Activated naive CD8-positive, alpha-beta T cell (primary cell): ENCODE results near the gene ACTR8.

Experiments
- H3K27ac Mint-ChIP-seq: one replicate; pipeline ENCODE4 v1.8.0; 2021; ENCODE audit warnings: mixed read lengths
- H3K27me3 Mint-ChIP-seq: one replicate; pipeline ENCODE4 v1.8.0; 2021; ENCODE audit warnings: mixed read lengths
- H3K36me3 Mint-ChIP-seq: one replicate; pipeline ENCODE4 v1.8.0; 2021; ENCODE audit warnings: mixed read lengths
- H3K4me1 Mint-ChIP-seq: one replicate; pipeline ENCODE4 v1.8.0; 2021; ENCODE audit warnings: low read depth, mixed read lengths
- H3K4me3 Mint-ChIP-seq: one replicate; pipeline ENCODE4 v1.8.0; 2021; ENCODE audit warnings: mild to moderate bottlenecking, mixed read lengths
- H3K9me3 Mint-ChIP-seq: one replicate; pipeline ENCODE4 v1.8.0; 2021; ENCODE audit warnings: low read depth, mixed read lengths

Gene ACTR8

DNA sequence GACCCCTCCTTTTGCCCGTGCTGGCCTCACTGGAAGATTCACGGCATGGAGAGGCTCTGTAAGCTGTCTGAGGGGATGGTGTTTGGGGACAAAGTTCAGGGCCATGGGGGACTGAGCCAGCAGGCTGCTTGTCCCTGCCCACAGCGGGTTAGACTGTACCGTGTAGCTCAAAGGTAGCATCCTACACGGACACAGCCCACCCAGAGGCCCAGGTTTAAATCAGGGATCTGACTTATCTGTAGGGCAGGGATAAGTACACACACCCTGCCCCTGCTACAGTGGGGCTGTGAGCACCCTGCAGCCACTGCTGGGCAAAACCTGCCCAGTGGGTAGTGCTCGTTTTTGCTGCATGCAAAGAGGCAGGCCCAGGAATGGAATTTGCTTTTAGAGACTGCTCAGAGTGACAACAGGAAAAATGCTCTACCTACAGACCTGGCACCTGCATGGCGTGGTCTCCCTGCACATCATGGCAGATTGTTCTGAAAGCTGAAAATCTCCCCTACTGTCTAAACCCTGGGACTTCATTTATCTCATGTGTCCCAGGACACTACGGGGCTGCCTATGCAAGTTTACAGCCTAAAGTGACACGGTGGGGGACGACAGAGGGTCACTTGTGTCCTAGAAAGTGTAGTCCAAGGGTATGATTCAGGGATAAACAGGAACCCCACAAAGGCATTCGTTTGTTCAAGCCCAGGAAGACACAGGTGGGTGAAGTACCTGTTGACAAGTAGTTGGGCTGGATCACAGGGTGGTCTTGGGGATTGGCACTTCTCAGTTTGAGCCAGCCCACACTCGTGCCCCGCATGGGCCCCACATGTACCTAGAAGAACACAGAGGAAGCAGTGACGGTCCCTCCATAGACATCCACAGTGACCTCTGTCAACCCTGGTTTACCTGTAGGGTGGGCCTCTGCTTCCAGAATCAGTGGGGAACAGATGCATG lies 63.5 kb downstream of the ACTR8 start:
- Mint-ChIP-seq H3K4me1 (no peaks in the 10 kb centered on the region), H3K4me3 (no peak overlapping the region), H3K27ac (no peak overlapping the region), H3K9me3 (no peaks in the 10 kb centered on the region), H3K27me3 (no peaks in the 10 kb centered on the region), H3K36me3 (no peaks in the 10 kb centered on the region)

DNA sequence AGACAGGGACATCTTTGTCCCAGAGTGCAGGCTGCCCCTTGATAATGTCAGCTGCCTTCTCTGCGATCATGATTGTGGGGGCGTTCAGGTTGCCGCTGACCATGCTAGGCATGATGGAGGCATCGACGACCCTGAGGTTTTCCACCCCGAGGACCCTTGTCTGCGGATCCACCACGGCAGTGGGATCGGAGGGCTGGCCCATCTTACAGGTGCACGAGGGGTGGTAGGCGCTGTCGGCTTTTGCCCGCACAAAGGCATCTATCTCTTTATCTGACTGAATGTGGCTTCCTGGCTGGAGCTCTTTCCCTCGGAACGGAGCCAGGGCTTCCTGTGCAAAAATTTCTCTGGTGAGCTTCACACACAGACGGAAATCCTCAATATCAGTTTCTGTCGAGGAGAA lies 64.1 kb downstream of the ACTR8 start:
- Mint-ChIP-seq H3K4me3 (no peak overlapping the region), H3K9me3 (no peaks in the 10 kb centered on the region), H3K27me3 (no peaks in the 10 kb centered on the region), H3K36me3 (no peaks in the 10 kb centered on the region), H3K27ac (no peak overlapping the region), H3K4me1 (no peaks in the 10 kb centered on the region)

DNA sequence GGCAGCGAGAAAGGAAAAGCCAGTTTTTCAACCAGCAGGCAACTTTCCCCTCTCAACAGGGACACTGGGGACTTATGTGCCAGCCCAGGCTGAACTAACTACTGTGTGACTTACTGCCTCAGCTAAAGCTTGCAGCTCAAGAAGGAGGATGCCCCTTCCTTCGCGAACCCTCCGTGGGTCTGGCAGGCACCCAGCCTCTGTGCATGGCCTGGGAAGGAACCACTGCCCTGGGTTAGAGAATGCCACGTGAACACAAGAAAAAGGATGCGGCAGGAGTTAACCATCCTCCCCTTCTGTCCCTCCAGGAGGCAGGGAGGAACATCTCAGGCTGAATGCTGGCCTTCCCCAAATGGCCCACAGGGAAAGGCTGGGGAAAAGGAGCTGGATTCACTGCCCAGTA lies 64.7 kb downstream of the ACTR8 start:
- Mint-ChIP-seq H3K27ac (no peak overlapping the region), H3K4me1 (no peaks in the 10 kb centered on the region), H3K4me3 (no peak overlapping the region), H3K27me3 (no peaks in the 10 kb centered on the region), H3K9me3 (no peaks in the 10 kb centered on the region), H3K36me3 (no peaks in the 10 kb centered on the region)
